Muscle layer of duodenum (tissue), 2 donors: ENCODE results near the gene GDI1.

Source experiments
- H3K27ac ChIP-seq: one replicate; pipeline ENCODE4 v1.7.0; 2013; ENCODE audit warnings: mild to moderate bottlenecking, low read length
- H3K27me3 ChIP-seq: one replicate; pipeline ENCODE4 v1.7.0; 2013; ENCODE audit warnings: low read depth, mild to moderate bottlenecking, control low read depth, low read length
- H3K36me3 ChIP-seq, 2 donors: one replicate each; pipeline ENCODE4 v1.7.0; 2013; ENCODE audit warnings: low read length in 2 of 2, control low read depth in 1 of 2, mild to moderate bottlenecking in 1 of 2; ENCODE audit not compliant: insufficient read depth in 2 of 2, control insufficient read depth in 1 of 2
- H3K4me1 ChIP-seq, 2 donors: one replicate each; pipeline ENCODE4 v1.7.0; 2013; ENCODE audit warnings: low read length in 2 of 2, mild to moderate bottlenecking in 2 of 2, control low read depth in 1 of 2, moderate library complexity in 1 of 2; ENCODE audit not compliant: insufficient read depth in 2 of 2, control insufficient read depth in 1 of 2
- H3K4me3 ChIP-seq, 2 donors: one replicate each; pipeline ENCODE4 v1.7.0; 2013; ENCODE audit warnings: low read length in 2 of 2, low read depth in 1 of 2, mild to moderate bottlenecking in 1 of 2
- H3K9me3 ChIP-seq, 2 donors: one replicate each; pipeline ENCODE4 v1.7.0; 2013; ENCODE audit warnings: low read length in 2 of 2, control low read depth in 1 of 2, mild to moderate bottlenecking in 1 of 2; ENCODE audit not compliant: control insufficient read depth in 1 of 2
- donor health status: healthy.

The GDI1 gene

DNA sequence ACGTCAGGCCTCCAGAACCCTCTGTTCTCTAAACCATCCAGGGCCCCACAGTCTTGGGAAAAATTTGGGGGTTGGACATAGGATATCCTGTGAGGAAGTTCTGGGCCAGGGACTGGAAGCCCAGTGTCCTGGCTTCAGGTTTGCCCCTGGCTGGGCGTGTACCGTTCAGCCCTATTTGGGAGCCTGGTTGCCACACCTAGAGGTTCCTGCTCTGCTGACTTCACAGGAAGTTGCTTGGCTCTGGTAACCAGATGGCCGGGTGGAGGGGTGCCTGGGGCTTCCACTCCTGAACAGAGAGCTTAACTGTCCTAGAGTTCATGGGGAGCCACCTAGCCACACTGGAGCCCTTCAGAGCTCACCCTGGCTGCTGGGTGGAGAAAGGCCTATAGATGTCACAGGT lies 24.5 kb upstream of the GDI1 start:
- peaks cover 0 to 3% of the 10 kb centered on the region in 2 donors for H3K36me3 ChIP-seq
- H3K4me1 ChIP-seq: peaks cover 0 to 5% of the 10 kb centered on the region in 2 donors
- H3K4me3 ChIP-seq: peak overlapping the region; percentile 53 to 75
- no peaks in the 10 kb centered on the region for H3K9me3 ChIP-seq
- H3K27me3 ChIP-seq: no peaks in the 10 kb centered on the region
- peak overlapping the region; percentile 63 for H3K27ac ChIP-seq

DNA sequence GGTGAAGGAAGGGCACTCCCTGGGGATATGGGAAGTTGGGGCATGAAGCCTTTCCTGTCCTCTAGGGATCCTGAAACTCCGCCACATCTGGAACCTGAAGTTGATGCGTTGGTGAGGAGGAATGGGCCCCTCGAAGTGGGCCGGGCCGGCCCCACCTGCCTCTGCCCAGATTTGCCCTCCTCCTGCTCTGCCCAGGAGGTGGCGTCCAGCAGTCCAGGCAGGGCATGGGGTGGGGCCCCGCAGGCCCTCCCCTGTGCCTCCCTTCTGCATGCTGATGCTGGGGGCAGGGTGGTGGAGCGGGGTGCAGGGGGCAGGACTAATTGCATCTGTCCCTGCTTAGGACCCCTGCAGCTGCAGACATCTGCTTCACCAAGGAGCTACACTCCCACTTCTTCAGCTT lies 23.8 kb upstream of the GDI1 start:
- H3K27ac ChIP-seq: no peak overlapping the region
- H3K9me3 ChIP-seq: no peaks in the 10 kb centered on the region
- no peaks in the 10 kb centered on the region for H3K27me3 ChIP-seq
- H3K4me1 ChIP-seq: peaks cover 0 to 5% of the 10 kb centered on the region in 2 donors
- peaks cover 0 to 3% of the 10 kb centered on the region in 2 donors for H3K36me3 ChIP-seq
- H3K4me3 ChIP-seq: no peak overlapping the region

DNA sequence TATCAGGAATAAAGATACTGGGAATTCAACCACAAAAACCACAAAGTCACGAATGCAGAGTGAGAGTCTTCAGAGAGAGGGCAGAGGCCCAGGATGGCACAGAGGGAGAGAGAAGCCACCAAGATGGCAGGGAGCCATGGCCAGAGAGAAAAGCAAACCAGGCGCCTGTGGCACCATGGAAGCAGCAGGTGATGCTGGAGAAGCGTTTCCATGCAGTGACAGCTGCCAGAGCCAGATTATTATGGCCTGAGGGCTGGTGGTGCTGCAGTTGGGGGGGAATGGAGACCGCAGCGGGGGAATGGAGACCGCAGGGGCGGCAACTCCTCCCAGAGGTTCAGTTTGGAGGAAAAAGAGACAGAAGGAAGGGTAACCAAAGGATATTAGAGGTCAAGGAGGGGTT lies 19.8 kb upstream of the GDI1 start:
- Histone ChIP-seq H3K27me3 (no peaks in the 10 kb centered on the region), H3K27ac (no peak overlapping the region), H3K9me3 (no peaks in the 10 kb centered on the region), H3K36me3 (peaks cover 0 to 11% of the 10 kb centered on the region in 2 donors), H3K4me1 (peaks cover 0 to 5% of the 10 kb centered on the region in 2 donors), H3K4me3 (no peak overlapping the region)

DNA sequence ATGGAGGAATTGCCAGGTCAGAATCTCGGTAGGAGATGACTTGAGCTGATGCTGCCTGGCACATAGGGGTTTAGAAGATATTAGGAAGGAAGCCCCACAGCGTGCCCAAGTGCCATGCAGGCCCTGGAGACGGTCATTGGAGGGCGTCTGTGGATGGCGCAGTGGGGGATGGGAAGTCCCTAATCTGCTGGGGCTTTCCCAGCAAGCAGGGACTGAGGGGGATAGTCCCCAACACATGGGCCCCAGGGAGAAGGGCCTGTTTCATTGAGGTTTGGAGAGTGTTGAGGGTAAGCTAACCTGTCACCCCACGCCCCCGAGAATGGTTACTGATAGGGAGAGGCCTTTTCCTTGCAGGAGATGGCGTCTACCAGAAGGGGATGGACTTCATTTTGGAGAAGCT lies 17.8 kb upstream of the GDI1 start:
- H3K27me3 ChIP-seq: no peaks in the 10 kb centered on the region
- H3K36me3 ChIP-seq: peaks cover 0 to 8% of the 10 kb centered on the region in 2 donors
- no peak overlapping the region for H3K4me3 ChIP-seq
- H3K27ac ChIP-seq: no peak overlapping the region
- no peaks in the 10 kb centered on the region for H3K9me3 ChIP-seq
- no peaks in the 10 kb centered on the region for H3K4me1 ChIP-seq

DNA sequence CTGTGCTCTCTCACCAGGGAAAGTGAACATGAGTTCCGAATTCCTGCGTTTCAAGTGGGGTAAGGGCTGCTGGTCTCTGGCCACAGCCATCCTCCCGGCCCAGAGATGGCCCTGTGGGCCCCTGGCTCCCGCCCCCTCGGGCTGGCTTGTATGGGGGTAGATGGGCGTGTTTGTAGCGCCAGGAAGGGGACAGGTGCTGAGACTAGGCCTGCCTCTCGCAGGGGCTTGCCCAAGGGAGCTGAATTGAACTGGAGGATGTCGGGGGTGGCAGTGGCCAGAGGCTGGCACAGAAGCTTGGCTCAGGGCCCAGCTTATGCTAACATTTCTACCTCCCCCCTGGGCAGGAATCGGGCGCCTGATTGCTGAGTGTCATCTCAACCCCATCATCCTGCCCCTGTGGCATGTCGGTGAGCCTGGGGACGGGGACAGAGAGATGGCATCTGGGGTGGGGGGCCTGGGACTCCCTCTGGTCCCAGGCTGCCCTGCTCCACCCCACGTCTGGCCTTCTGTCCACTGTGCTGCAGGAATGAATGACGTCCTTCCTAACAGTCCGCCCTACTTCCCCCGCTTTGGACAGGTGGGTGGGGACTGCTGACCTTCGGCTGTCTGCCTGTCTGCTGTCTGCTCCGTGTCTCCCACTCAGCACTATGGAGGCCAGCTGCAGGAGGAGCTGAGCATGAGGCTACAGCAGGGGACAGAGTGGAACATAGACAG lies 17.1 kb upstream of the GDI1 start:
- H3K4me3 ChIP-seq: no peak overlapping the region
- H3K27me3 ChIP-seq: no peaks in the 10 kb centered on the region
- no peaks in the 10 kb centered on the region for H3K4me1 ChIP-seq

DNA sequence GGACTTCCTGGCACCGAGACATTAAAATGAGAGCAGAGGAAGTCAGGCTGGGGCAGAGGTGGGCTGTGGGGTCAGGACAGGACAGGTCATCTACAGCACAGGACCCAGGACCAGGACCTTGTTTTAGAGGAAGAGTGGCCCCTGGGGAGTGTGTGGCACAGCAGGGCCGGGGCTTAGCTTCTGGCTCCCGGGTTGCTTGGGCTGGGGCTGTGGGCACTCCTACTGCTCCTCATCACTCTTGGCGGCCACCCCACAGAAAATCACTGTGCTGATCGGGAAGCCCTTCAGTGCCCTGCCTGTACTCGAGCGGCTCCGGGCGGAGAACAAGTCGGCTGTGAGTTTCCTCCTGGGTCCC lies 16.6 kb upstream of the GDI1 start:
- no peaks in the 10 kb centered on the region for H3K27me3 ChIP-seq
- no peak overlapping the region for H3K4me3 ChIP-seq
- no peaks in the 10 kb centered on the region for H3K9me3 ChIP-seq
- H3K27ac ChIP-seq: no peak overlapping the region
- no peaks in the 10 kb centered on the region for H3K4me1 ChIP-seq
- H3K36me3 ChIP-seq: peaks cover 0 to 8% of the 10 kb centered on the region in 2 donors

More for the DNA sequence above, 17.1 kb upstream of the GDI1 start:
- peaks cover 0 to 8% of the 10 kb centered on the region in 2 donors for H3K36me3 ChIP-seq
- no peaks in the 10 kb centered on the region for H3K9me3 ChIP-seq
- H3K27ac ChIP-seq: no peak overlapping the region

DNA sequence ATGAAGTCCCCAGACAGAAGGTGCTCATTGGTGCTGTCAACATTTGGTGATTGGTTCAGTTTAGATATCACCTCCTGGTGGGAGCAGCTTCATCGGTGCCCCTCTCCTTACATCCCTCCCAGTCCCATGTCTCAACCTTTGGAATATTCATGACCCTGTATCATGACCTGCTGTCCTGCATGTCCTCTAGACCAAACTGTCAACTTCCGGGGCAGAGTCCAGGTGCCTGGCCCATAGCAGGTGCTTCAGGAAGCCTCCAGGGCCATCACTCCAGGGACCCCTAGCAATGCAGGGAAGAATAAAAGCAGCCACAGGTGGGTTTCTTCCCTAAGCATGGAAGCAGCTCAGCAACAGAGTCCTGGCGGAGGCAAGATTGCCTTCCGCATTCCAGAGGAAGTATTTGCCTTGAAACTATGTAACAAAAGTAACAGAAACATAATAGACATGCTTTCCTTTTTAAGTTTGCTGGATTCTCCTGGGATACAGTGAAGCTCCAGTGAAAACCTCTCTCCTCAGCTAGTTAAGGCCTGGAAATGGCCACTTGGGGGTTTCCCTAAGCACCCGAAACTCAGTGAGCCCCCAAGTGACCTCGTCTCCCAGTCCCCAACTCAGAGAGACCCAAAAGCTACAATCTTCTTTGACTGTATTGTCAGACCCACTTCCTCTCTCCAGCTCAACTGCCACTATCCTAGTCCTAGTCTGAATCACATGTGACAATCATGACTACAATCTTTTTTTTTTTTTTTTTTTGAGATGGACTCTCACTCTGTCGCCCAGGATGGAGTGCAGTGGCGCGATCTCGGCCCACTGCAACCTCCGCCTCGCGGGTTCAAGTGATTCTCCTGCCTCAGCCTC lies 9.8 kb upstream of the GDI1 start:
- Histone ChIP-seq H3K27ac (no peak overlapping the region), H3K27me3 (no peaks in the 10 kb centered on the region), H3K9me3 (no peaks in the 10 kb centered on the region), H3K4me3 (peak overlapping the region in 1 of 2 donors; percentile 79), H3K36me3 (peaks cover 0 to 6% of the 10 kb centered on the region in 2 donors), H3K4me1 (peaks cover 0 to 24% of the 10 kb centered on the region in 2 donors)

DNA sequence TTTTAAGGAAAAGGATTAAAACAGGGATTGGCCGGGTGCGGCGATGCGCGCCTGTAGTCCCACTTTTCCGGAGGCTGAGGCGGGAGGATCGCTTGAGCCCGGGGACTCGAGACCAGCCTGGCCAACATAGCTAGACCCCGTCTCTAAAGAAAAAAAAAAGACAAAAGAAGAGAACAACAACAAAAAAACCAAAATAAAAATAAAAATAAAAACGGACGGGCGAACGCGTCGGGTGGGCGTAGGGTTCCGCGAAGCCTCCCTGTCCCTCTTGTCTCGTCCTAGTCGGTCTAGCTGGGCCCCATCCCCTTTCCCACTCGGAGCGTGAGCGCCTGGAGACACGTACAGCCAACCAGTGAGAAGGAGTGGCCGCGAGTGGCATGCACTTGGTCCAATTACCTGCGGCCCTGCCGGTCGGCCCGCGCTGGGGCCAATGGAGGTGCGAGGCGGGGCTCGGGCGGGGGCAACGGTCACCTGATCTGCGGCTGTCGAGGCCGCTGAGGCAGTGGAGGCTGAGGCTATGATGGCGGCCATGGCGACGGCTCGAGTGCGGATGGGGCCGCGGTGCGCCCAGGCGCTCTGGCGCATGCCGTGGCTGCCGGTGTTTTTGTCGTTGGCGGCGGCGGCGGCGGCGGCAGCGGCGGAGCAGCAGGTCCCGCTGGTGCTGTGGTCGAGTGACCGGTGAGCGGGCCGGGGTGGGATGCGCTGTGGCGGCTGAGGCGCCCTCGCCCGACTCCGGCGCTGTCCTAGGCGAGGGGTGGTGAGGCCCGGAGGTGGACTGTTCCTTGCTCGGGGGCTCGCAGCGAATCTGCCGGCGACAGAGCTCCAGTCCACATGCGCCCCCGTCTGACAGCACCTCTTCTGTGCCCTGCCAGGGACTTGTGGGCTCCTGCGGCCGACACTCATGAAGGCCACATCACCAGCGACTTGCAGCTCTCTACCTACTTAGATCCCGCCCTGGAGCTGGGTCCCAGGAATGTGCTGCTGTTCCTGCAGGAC lies 8.5 kb upstream of the GDI1 start, which contains the start of gene ATP6AP1:
Gene ATP6AP1 (plus strand): TSS at position 502 of the 996 bp plus-strand sequence. CDS start 16 bp downstream, at position 518.
- H3K36me3 ChIP-seq: peaks cover 4 to 15% of the 10 kb centered on the region in 2 donors
- no peaks in the 10 kb centered on the region for H3K27me3 ChIP-seq
- H3K4me3 ChIP-seq: peak within 1 kb of the TSS; percentile 67 to 79
- H3K9me3 ChIP-seq: no peaks in the 10 kb centered on the region
- H3K4me1 ChIP-seq: peaks cover 0 to 24% of the 10 kb centered on the region in 2 donors
- H3K27ac ChIP-seq: no peak within 1 kb of the TSS

DNA sequence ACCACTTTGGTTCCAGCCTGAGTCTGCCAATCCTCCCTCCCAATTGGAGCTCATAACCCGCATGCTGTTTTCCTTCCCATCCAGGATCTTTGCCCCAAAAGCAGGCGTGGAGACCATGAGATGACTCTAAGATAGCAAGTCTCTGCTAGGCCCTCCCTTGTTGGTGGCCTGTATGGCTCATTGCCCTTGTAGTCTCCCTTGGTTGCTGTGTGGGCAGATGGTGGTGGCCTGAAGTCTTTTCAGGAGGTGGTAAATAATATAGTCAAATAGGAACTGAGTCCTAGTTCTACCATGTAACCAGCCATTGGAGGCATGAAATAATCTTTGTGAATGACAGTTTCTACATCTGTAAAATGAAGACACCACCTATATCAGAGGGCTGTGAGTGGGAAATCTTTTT lies 7.2 kb upstream of the GDI1 start:
- H3K36me3 ChIP-seq: peaks cover 8 to 23% of the 10 kb centered on the region in 2 donors
- H3K9me3 ChIP-seq: no peaks in the 10 kb centered on the region
- peak overlapping the region; percentile 67 to 79 for H3K4me3 ChIP-seq
- H3K4me1 ChIP-seq: peaks cover 0 to 24% of the 10 kb centered on the region in 2 donors
- H3K27me3 ChIP-seq: no peaks in the 10 kb centered on the region
- H3K27ac ChIP-seq: no peak overlapping the region

DNA sequence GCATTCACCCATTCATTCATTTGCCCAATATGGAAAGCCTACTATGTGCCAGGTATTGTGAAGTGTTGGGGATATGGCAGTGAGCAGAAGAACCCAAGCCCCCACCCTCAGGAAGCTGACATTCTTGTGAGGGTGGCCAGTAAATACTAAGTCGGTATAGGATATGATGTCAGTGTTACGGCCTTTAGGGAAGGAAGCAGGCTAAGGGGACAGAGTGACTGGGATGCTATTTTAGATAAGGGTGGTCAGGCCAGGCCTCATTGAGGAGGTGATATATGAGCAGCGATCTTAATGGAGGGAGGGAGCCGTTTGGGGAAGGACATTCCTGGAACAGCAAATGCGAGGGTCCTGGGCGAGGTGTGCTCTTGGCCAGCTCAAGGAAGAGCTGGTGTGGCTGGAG lies 6.5 kb upstream of the GDI1 start:
- peak overlapping the region; percentile 16 for H3K27ac ChIP-seq
- H3K4me3 ChIP-seq: no peak overlapping the region
- H3K4me1 ChIP-seq: peaks cover 0 to 24% of the 10 kb centered on the region in 2 donors
- no peaks in the 10 kb centered on the region for H3K9me3 ChIP-seq
- H3K27me3 ChIP-seq: no peaks in the 10 kb centered on the region
- H3K36me3 ChIP-seq: peaks cover 8 to 23% of the 10 kb centered on the region in 2 donors
